Trophoblast cell (in vitro differentiated cells and primary cell): Measurements from ENCODE around the gene PIM3.

Source experiments
- DNase-seq, 2 donors: peaks; one replicate each; pipeline ENCODE4 v3.0.0-alpha.2; 2016
- H2AFZ ChIP-seq: 2 replicates; pipeline ENCODE4 v1.6.1; 2013; ENCODE audit warnings: low read length, moderate library complexity, mild to moderate bottlenecking; ENCODE audit not compliant: insufficient read depth, poor library complexity
- H2AK5ac ChIP-seq: 2 replicates; pipeline ENCODE4 v1.6.1; 2013; ENCODE audit warnings: mild to moderate bottlenecking, low read length
- H2BK120ac ChIP-seq: 2 replicates; pipeline ENCODE4 v1.6.1; 2013; ENCODE audit warnings: low read length, mild to moderate bottlenecking, moderate library complexity; ENCODE audit not compliant: insufficient read depth, poor library complexity
- H2BK12ac ChIP-seq: 2 replicates; pipeline ENCODE4 v1.6.1; 2013; ENCODE audit warnings: mild to moderate bottlenecking, low read length, moderate library complexity
- H2BK5ac ChIP-seq: 2 replicates; pipeline ENCODE4 v1.6.1; 2013; ENCODE audit warnings: low read length, low read depth, moderate library complexity, mild to moderate bottlenecking; ENCODE audit not compliant: poor library complexity
- H3K14ac ChIP-seq: 2 replicates; pipeline ENCODE4 v1.6.1; 2013; ENCODE audit warnings: mild to moderate bottlenecking, low read length
- H3K18ac ChIP-seq: 2 replicates; pipeline ENCODE4 v1.6.1; 2013; ENCODE audit warnings: mild to moderate bottlenecking, low read length
- H3K23ac ChIP-seq: 2 replicates; pipeline ENCODE4 v1.6.1; 2013; ENCODE audit warnings: low read length
- H3K27ac ChIP-seq: 2 replicates; pipeline ENCODE4 v1.5.1; 2013; ENCODE audit warnings: low read depth, mild to moderate bottlenecking, inconsistent platforms, low read length, moderate library complexity
- H3K27me3 ChIP-seq: 2 replicates; pipeline ENCODE4 v1.6.1; 2013; ENCODE audit warnings: inconsistent platforms, mild to moderate bottlenecking, low read length, moderate library complexity; ENCODE audit not compliant: insufficient read depth
- H3K36me3 ChIP-seq, 2 experiments: 1 replicate in 1 of 2; 2 replicates in 1 of 2; pipeline ENCODE4 v1.6.1; 2013; ENCODE audit warnings: low read length in 2 of 2, mild to moderate bottlenecking in 2 of 2, moderate library complexity in 1 of 2; ENCODE audit not compliant: insufficient read depth in 2 of 2, control insufficient read depth in 1 of 2
- H3K4ac ChIP-seq: 2 replicates; pipeline ENCODE4 v1.6.1; 2013; ENCODE audit warnings: low read depth, mild to moderate bottlenecking, low read length, moderate library complexity
- H3K4me1 ChIP-seq, 2 experiments: 1 replicate in 1 of 2; 2 replicates in 1 of 2; pipeline ENCODE4 v1.6.1; 2013; ENCODE audit warnings: low read length in 2 of 2, mild to moderate bottlenecking in 2 of 2, moderate library complexity in 1 of 2; ENCODE audit not compliant: insufficient read depth in 2 of 2, control insufficient read depth in 1 of 2
- H3K4me2 ChIP-seq: 2 replicates; pipeline ENCODE4 v1.6.1; 2013; ENCODE audit warnings: inconsistent platforms, mild to moderate bottlenecking, low read length, moderate library complexity
- H3K4me3 ChIP-seq: 2 replicates; pipeline ENCODE4 v1.5.1; 2013; ENCODE audit warnings: mild to moderate bottlenecking, low read depth, low read length, inconsistent platforms
- H3K79me1 ChIP-seq: one replicate; pipeline ENCODE4 v1.6.1; 2013; ENCODE audit warnings: low read length
- H3K79me2 ChIP-seq: 2 replicates; pipeline ENCODE4 v1.6.1; 2013; ENCODE audit warnings: low read length, mild to moderate bottlenecking; ENCODE audit not compliant: control insufficient read depth, insufficient read depth, poor library complexity
- H3K9ac ChIP-seq: 2 replicates; pipeline ENCODE4 v1.6.1; 2013; ENCODE audit warnings: mild to moderate bottlenecking, low read length
- H3K9me3 ChIP-seq: 2 replicates; pipeline ENCODE4 v1.6.1; 2013; ENCODE audit warnings: low read depth, mild to moderate bottlenecking, control low read depth, inconsistent platforms, low read length; ENCODE audit not compliant: insufficient read depth
- H4K12ac ChIP-seq: 2 replicates; pipeline ENCODE4 v1.6.1; 2013; ENCODE audit warnings: low read depth, mild to moderate bottlenecking, low read length, moderate library complexity
- H4K8ac ChIP-seq: 2 replicates; pipeline ENCODE4 v1.6.1; 2013; ENCODE audit warnings: low read depth, mild to moderate bottlenecking, low read length, moderate library complexity
- H4K91ac ChIP-seq: one replicate; pipeline ENCODE4 v1.6.1; 2013; ENCODE audit warnings: low read depth, mild to moderate bottlenecking, low read length, moderate library complexity
- WGBS: extraction: QIAGEN DNeasy Blood & Tissue Kit; methylation state at CpG from one replicate; pipeline ENCODE4 v1.1.7; 2013; ENCODE audit warnings: missing lambda C conversion rate; ENCODE audit not compliant: insufficient read length, insufficient coverage; ENCODE audit errors: extremely low coverage; 5-methylcytosine and 5-hydroxymethylcytosine counted together

The PIM3 gene

DNA sequence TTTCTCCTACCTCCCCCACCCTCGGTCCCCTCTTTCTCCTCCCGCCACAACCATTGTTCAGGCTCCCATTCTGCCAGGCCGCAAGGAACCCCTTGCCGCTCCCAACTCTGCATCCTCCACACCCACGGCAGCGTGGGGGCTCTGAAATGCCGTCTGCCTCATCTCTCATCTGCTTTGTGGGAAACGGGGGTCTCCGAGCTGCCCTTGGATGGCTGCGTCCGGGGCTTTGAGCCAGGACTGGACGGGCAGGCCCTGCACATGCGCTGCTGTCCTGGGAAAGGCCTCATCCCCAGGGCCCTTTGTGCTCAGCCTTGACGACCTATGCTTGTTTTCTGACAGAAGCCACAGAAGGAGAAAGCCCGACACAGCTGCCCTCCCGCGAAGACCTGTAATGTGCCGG lies 33.7 kb upstream of the PIM3 start:
- H2BK5ac ChIP-seq, result no peak overlapping the region
- no peaks in the 10 kb centered on the region for H3K79me2 ChIP-seq
- H3K4me3 ChIP-seq, result no peak overlapping the region
- H3K23ac ChIP-seq, result no peak overlapping the region
- no peak overlapping the region for H4K8ac ChIP-seq
- no peak overlapping the region for H3K4me2 ChIP-seq
- DNase-seq, result no peak
- no peaks in the 10 kb centered on the region for H3K27me3 ChIP-seq
- H3K9ac ChIP-seq, result no peak overlapping the region
- H2AK5ac ChIP-seq, result no peak overlapping the region
- H3K14ac ChIP-seq, result no peak overlapping the region
- H3K79me1 ChIP-seq, result no peaks in the 10 kb centered on the region
- no peak overlapping the region for H3K4ac ChIP-seq
- H3K36me3 ChIP-seq, result peaks cover 22% of the 10 kb centered on the region in 2 experiments
- H3K9me3 ChIP-seq, result no peaks in the 10 kb centered on the region
- H3K18ac ChIP-seq, result no peak overlapping the region
- H4K12ac ChIP-seq, result no peak overlapping the region
- no peak overlapping the region for H2BK12ac ChIP-seq
- no CpG with 5 or more reads among the region's 18 CpGs for WGBS
- no peaks in the 10 kb centered on the region for H3K4me1 ChIP-seq
- no peak overlapping the region for H3K27ac ChIP-seq
- no peak overlapping the region for H4K91ac ChIP-seq
- H2AFZ ChIP-seq, result no peak overlapping the region
- no peak overlapping the region for H2BK120ac ChIP-seq

DNA sequence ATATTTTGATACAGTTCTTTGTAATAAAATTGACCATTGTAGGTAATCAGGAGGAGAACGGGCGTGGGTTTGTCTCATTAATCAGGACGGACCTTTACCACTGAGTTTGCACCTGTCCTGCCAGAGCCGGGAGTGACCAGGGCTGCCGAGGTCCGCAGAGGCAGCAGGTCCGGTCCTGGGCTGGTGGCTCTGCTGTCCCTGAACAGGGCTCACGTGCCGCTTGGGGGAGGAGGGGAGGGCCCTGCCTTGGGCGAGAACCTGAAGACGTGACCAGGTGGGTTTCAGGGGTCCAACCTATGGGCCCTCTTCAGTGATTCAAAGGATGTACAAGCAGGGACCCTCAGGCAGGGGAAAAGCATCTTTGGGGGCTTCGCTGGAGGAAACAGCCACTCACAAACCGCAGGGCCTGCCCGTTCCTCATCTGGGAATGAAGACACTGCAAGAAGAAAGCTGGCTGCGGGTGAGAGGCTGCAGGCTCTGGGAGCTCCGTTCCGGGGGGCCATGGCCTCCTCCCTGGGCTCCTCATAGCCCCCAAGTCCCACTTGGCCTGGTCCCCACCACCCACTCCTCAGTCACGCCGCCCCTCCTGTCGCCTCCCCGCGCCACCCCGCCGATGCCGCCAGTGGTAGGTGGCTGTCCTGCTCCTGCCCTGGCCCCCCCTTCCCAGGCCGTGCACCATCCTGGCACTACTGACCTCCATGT lies 32.9 kb upstream of the PIM3 start:
- H4K8ac ChIP-seq, result no peak overlapping the region
- H3K14ac ChIP-seq, result no peak overlapping the region
- H4K91ac ChIP-seq, result no peak overlapping the region
- no CpG with 5 or more reads among the region's 26 CpGs for WGBS
- no peak overlapping the region for H2AFZ ChIP-seq
- no peak overlapping the region for H3K27ac ChIP-seq
- no peak overlapping the region for H2BK5ac ChIP-seq
- H3K79me2 ChIP-seq, result no peaks in the 10 kb centered on the region
- no peak overlapping the region for H2AK5ac ChIP-seq
- H3K9me3 ChIP-seq, result no peaks in the 10 kb centered on the region
- no peak overlapping the region for H3K23ac ChIP-seq
- H3K36me3 ChIP-seq, result peaks cover 20 to 22% of the 10 kb centered on the region in 2 experiments
- H3K18ac ChIP-seq, result no peak overlapping the region
- no peak overlapping the region for H2BK120ac ChIP-seq
- H3K4me3 ChIP-seq, result no peak overlapping the region
- H3K9ac ChIP-seq, result no peak overlapping the region
- no peak overlapping the region for H3K4ac ChIP-seq
- H3K27me3 ChIP-seq, result no peaks in the 10 kb centered on the region
- H2BK12ac ChIP-seq, result no peak overlapping the region
- DNase-seq, result no peak
- H3K79me1 ChIP-seq, result no peaks in the 10 kb centered on the region
- H3K4me2 ChIP-seq, result no peak overlapping the region
- H4K12ac ChIP-seq, result no peak overlapping the region
- no peaks in the 10 kb centered on the region for H3K4me1 ChIP-seq

DNA sequence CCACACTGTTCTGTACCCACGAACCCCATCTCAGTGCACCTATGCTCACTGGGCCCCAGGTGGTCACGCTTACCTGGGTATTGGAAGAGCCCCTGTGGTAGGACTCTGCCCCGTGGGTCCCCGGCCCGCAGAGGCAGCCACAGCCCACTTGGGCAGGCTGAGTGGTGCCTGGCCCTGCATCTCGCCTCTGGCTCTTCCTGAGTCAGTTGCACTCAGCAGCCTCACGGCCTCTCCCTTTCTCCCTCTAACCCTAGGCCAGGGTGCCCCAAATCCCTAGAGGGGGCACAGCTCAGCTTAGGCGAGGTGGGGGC lies 32.4 kb upstream of the PIM3 start:
- H3K36me3 ChIP-seq, result peaks cover 19 to 22% of the 10 kb centered on the region in 2 experiments
- no peak overlapping the region for H3K4ac ChIP-seq
- WGBS, result no CpG with 5 or more reads among the region's 8 CpGs
- no peak overlapping the region for H2BK120ac ChIP-seq
- H2AK5ac ChIP-seq, result no peak overlapping the region
- H3K23ac ChIP-seq, result no peak overlapping the region
- no peak overlapping the region for H4K8ac ChIP-seq
- no peaks in the 10 kb centered on the region for H3K27me3 ChIP-seq
- H3K27ac ChIP-seq, result no peak overlapping the region
- H3K4me1 ChIP-seq, result no peaks in the 10 kb centered on the region
- H3K4me2 ChIP-seq, result no peak overlapping the region
- H3K9ac ChIP-seq, result no peak overlapping the region
- no peak overlapping the region for H2AFZ ChIP-seq
- no peak overlapping the region for H4K12ac ChIP-seq
- H3K79me1 ChIP-seq, result no peaks in the 10 kb centered on the region
- H3K4me3 ChIP-seq, result no peak overlapping the region
- no peak for DNase-seq
- no peak overlapping the region for H3K18ac ChIP-seq
- no peaks in the 10 kb centered on the region for H3K79me2 ChIP-seq
- no peaks in the 10 kb centered on the region for H3K9me3 ChIP-seq
- no peak overlapping the region for H2BK5ac ChIP-seq
- no peak overlapping the region for H3K14ac ChIP-seq
- H2BK12ac ChIP-seq, result no peak overlapping the region
- H4K91ac ChIP-seq, result no peak overlapping the region

DNA sequence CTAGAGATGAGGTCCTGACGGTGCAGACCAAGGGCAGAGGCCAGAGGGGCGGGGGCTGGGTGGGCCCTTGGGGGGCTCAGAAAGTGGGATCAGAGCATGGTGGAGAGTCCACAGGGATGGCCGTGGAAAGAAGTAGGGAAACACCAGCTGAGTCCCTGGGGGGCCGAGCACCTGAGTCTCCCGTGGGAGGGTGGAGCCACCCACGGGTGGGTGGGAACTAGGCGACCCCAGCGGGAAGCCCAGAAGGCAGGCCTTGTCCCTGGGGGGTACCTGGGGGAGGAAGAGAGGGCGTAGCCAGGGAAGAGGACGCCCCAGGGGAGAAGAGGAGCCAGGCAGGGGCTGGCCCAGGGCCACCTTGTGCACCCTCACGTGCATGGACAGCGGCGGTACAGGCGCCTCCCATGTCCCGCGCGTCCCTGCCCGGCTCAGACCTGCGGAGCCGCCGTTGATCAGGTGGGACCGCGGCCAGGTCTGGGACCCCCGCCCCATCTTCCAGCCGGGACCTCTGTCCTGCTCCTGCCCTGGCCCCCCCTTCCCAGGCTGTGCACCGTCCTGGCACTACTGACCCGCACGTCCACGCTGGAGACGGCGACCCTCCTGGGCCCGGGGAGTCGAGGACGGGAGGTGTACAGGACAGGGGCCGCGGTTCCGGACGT lies 31.9 kb upstream of the PIM3 start:
- DNase-seq, result no peak
- no CpG with 5 or more reads among the region's 38 CpGs for WGBS
- no peak overlapping the region for H2AK5ac ChIP-seq
- H3K36me3 ChIP-seq, result peaks cover 18 to 22% of the 10 kb centered on the region in 2 experiments
- no peak overlapping the region for H3K18ac ChIP-seq
- no peak overlapping the region for H2BK12ac ChIP-seq
- H3K9ac ChIP-seq, result no peak overlapping the region
- H3K9me3 ChIP-seq, result no peaks in the 10 kb centered on the region
- no peak overlapping the region for H2AFZ ChIP-seq
- no peak overlapping the region for H3K23ac ChIP-seq
- no peaks in the 10 kb centered on the region for H3K4me1 ChIP-seq
- no peak overlapping the region for H3K4ac ChIP-seq
- H3K14ac ChIP-seq, result no peak overlapping the region
- no peak overlapping the region for H2BK120ac ChIP-seq
- no peak overlapping the region for H3K4me3 ChIP-seq
- no peak overlapping the region for H4K12ac ChIP-seq
- no peaks in the 10 kb centered on the region for H3K79me2 ChIP-seq
- no peaks in the 10 kb centered on the region for H3K79me1 ChIP-seq
- H3K4me2 ChIP-seq, result no peak overlapping the region
- H4K91ac ChIP-seq, result no peak overlapping the region
- H4K8ac ChIP-seq, result no peak overlapping the region
- H3K27ac ChIP-seq, result no peak overlapping the region
- no peak overlapping the region for H2BK5ac ChIP-seq
- H3K27me3 ChIP-seq, result no peaks in the 10 kb centered on the region
